ENCODE data around the gene DCTN2.

GRCh38 chr12:57516617-57517153 lies 30.3 kb downstream of the DCTN2 start:
- no peak for TF ChIP-seq CTCF (IDR thresholded peaks at IDR 0.05)
- no peak; the same call in 1 of the 2 replicates for TF ChIP-seq POLR2AphosphoS5 (IDR thresholded peaks at IDR 0.05; ENCODE audit: low read depth, low read length)
- TF ChIP-seq TAF1 (IDR thresholded peaks at IDR 0.05; ENCODE audit: borderline replicate concordance, low read depth, low read length): no peak
- no peak for TF ChIP-seq EP300 (IDR thresholded peaks at IDR 0.05; ENCODE audit: borderline replicate concordance in 1 of 2, low read depth in 1 of 2, low read length in 1 of 2)
- no peak for TF ChIP-seq FOXM1 (IDR thresholded peaks at IDR 0.05; ENCODE audit: low read depth)
- TF ChIP-seq TCF12 (IDR thresholded peaks at IDR 0.05): no peak
- no peak for TF ChIP-seq RCOR1 (IDR thresholded peaks at IDR 0.05; ENCODE audit: low read length)
- no peak for TF ChIP-seq EZH2phosphoT487 (IDR thresholded peaks at IDR 0.05; ENCODE audit: borderline replicate concordance, low read depth)
- no peak for TF ChIP-seq YY1 (IDR thresholded peaks at IDR 0.05; ENCODE audit: low read depth)
- no peak for TF ChIP-seq MXI1 (IDR thresholded peaks at IDR 0.05; ENCODE audit: low read depth, low read length)
- no peak for TF ChIP-seq FOXJ3 (CRISPR knock-in tag; IDR thresholded peaks at IDR 0.05)
- no peak for TF ChIP-seq SMC3 (IDR thresholded peaks at IDR 0.05; ENCODE audit: low read depth, low read length)
